HepG2 (cell line): ENCODE results near the gene HEY2. TPM values are rescaled to one million over a fixed set of nuclear protein-coding genes. Genes with fewer than 3 reads are reported as not detected.

ENCODE experiments used
- ASH2L ChIP-seq: fragments of 300-600, 200-600 bp; sonication (generic); IDR thresholded peaks from 2 replicates; pipeline ENCODE4 v1.7.0; 2017; ENCODE audit warnings: low read depth, mild to moderate bottlenecking, moderate library complexity, mixed read lengths, low read length; ENCODE audit not compliant: insufficient read length
- FOXC1 ChIP-seq: sonication (generic); formaldehyde crosslinking; IDR thresholded peaks from 2 replicates; pipeline ENCODE4 v1.8.0; 2022; ENCODE audit warnings: mild to moderate bottlenecking, missing genetic modification reagents, borderline replicate concordance
- GFI1 ChIP-seq: sonication (generic); formaldehyde crosslinking; IDR thresholded peaks from 2 replicates; pipeline ENCODE4 v1.5.0; 2020; ENCODE audit warnings: missing genetic modification reagents, mild to moderate bottlenecking, borderline replicate concordance
- HOXA9 ChIP-seq: sonication (generic); formaldehyde crosslinking; IDR thresholded peaks from 2 replicates; pipeline ENCODE4 v1.8.1; 2022; ENCODE audit warnings: missing genetic modification reagents, mild to moderate bottlenecking, moderate library complexity, borderline replicate concordance
- IRX3 ChIP-seq: sonication (generic); formaldehyde crosslinking; IDR thresholded peaks from 2 replicates; pipeline ENCODE4 v1.8.1; 2023; ENCODE audit warnings: mild to moderate bottlenecking, low read depth, missing genetic modification reagents, borderline replicate concordance
- KDM2A ChIP-seq: sonication (generic); formaldehyde crosslinking; IDR thresholded peaks from 2 replicates; pipeline ENCODE4 v1.4.0; 2020; ENCODE audit warnings: low read depth, missing genetic modification reagents, borderline replicate concordance
- NFYC ChIP-seq: IDR thresholded peaks from 2 replicates; pipeline ENCODE4 v1.6.1; 2016; ENCODE audit warnings: missing genetic modification reagents, missing compliant biosample characterization
- PHF21A ChIP-seq: sonication (generic); formaldehyde crosslinking; IDR thresholded peaks from 2 replicates; pipeline ENCODE4 v1.5.0; 2020; ENCODE audit warnings: mild to moderate bottlenecking, missing genetic modification reagents
- SIN3A ChIP-seq: IDR thresholded peaks from 2 replicates; pipeline ENCODE4 v1.6.1; 2011; ENCODE audit warnings: low read depth, mild to moderate bottlenecking, control low read depth, low read length, borderline replicate concordance
- SMAD3 ChIP-seq: sonication (generic); formaldehyde crosslinking; IDR thresholded peaks from 2 replicates; pipeline ENCODE4 v1.4.0; 2020; ENCODE audit warnings: missing genetic modification reagents
- ZNF121 ChIP-seq: sonication (generic); formaldehyde crosslinking; IDR thresholded peaks from 2 replicates; pipeline ENCODE4 v1.5.0; 2020; ENCODE audit warnings: mild to moderate bottlenecking, missing genetic modification reagents
- ZNF549 ChIP-seq: sonication (generic); formaldehyde crosslinking; IDR thresholded peaks from 2 replicates; pipeline ENCODE4 v1.5.0; 2020; ENCODE audit warnings: missing genetic modification reagents
- ZNF569 ChIP-seq: sonication (generic); formaldehyde crosslinking; IDR thresholded peaks from 2 replicates; pipeline ENCODE4 v1.5.0; 2020; ENCODE audit warnings: mild to moderate bottlenecking, missing genetic modification reagents, moderate library complexity, borderline replicate concordance
- ZNF775 ChIP-seq: sonication (generic); formaldehyde crosslinking; IDR thresholded peaks from 2 replicates; pipeline ENCODE4 v1.4.0; 2020; ENCODE audit warnings: missing genetic modification reagents, mild to moderate bottlenecking, moderate library complexity, borderline replicate concordance
- polyA plus RNA-seq, 8 experiments: library from polyadenylated mRNA; depleted of rRNA in 3 of 8; stranded (reverse) in 7 of 8; unstranded in 1 of 8; fragments of >200 nt; fragmentation: Illumina TruSeq in 4 of 8; extraction: Trizol in 4 of 8; gene quantifications; 2 replicates each; pipeline versions ENCODE4 v1.2.1 to v1.2.3, GENCODE V29; 2011 to 2016; ENCODE audit warnings: low read depth in 4 of 8, missing spikeins in 1 of 8, mixed read lengths in 1 of 8; ENCODE audit not compliant: insufficient read depth in 1 of 8
- total RNA-seq, 5 experiments: library from RNA; depleted of rRNA; stranded (reverse); fragments of >200 nt; fragmentation: Illumina TruSeq; extraction: Trizol; gene quantifications; 2 replicates each; pipeline ENCODE4 v1.2.3, GENCODE V29; 2016; ENCODE audit warnings: low read depth in 1 of 5
- TF ChIP-seq, protein P1 (sequence below): sonication (generic); formaldehyde crosslinking; IDR thresholded peaks from 2 replicates; pipeline ENCODE4 v1.5.1; 2020; ENCODE audit warnings: mild to moderate bottlenecking, missing genetic modification reagents
- TF ChIP-seq, protein P2 (sequence below): sonication (generic); formaldehyde crosslinking; IDR thresholded peaks from 2 replicates; pipeline ENCODE4 v1.4.0; 2020; ENCODE audit warnings: missing genetic modification reagents
- TF ChIP-seq, protein P3 (sequence below): sonication (generic); formaldehyde crosslinking; IDR thresholded peaks from 2 replicates; pipeline ENCODE4 v1.4.0; 2020; ENCODE audit warnings: mild to moderate bottlenecking, missing genetic modification reagents
- TF ChIP-seq, protein P4 (sequence below): sonication (generic); formaldehyde crosslinking; IDR thresholded peaks from 2 replicates; pipeline ENCODE4 v1.4.0; 2020; ENCODE audit warnings: missing genetic modification reagents, borderline replicate concordance

HEY2 gene
- total and polyA plus RNA-seq, 2 of the 13 experiments (the other 11 are each of a cell fraction or from before 2014, with no cell fraction given) = 0.04 TPM

DNA sequence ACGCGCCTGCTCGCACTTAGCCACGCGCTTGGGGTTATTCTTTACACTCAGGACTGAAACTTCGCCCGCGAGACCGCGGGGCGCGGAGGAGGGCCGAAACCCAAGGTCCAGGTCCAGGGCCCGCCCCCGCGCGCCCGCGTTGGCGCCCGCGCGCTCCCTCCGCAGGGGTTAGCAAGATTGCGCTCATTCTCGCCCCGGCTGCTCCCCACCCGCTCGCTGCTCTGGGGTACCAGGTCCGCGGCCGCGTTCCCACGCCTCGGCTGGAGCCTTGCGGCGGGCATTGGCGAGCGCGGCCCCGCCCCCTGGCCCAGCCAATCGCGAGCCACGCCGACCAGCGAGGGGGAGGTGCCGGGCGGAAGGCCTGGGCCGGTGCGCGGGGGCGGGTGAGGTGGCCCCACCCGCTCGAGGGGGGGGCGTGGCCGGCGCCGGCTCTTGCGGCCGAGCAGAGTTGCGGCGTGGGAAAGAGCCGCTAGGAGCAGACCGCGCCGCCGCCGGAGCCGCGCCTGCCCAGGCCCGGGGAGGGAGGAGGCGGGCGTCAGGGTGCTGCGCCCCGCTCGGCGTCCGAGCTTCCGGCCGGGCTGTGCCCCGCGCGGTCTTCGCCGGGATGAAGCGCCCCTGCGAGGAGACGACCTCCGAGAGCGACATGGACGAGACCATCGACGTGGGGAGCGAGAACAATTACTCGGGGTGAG is at the start of gene HEY2 (continued):
- TF ChIP-seq, protein P1, sequence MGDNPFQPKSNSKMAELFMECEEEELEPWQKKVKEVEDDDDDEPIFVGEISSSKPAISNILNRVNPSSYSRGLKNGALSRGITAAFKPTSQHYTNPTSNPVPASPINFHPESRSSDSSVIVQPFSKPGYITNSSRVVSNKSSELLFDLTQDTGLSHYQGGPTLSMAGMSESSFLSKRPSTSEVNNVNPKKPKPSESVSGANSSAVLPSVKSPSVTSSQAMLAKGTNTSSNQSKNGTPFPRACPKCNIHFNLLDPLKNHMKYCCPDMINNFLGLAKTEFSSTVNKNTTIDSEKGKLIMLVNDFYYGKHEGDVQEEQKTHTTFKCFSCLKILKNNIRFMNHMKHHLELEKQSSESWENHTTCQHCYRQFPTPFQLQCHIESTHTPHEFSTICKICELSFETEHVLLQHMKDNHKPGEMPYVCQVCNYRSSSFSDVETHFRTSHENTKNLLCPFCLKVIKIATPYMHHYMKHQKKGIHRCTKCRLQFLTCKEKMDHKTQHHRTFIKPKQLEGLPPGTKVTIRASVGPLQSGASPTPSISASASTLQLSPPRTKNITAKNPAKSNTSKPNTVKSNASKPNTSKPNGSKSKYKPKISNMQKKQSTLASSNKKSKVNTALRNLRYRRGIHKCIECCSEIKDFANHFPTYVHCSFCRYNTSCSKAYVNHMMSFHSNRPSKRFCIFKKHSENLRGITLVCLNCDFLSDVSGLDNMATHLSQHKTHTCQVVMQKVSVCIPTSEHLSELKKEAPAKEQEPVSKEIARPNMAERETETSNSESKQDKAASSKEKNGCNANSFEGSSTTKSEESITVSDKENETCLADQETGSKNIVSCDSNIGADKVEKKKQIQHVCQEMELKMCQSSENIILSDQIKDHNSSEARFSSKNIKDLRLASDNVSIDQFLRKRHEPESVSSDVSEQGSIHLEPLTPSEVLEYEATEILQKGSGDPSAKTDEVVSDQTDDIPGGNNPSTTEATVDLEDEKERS (CRISPR knock-in tag) = no peak
- TF ChIP-seq NFYC (CRISPR knock-in tag) (peak; percentile 79), IRX3 (CRISPR knock-in tag) (peak; percentile 38; the same call in 1 of the 2 replicates), ZNF549 (CRISPR knock-in tag) (no peak), SIN3A (peak; percentile 42; the same call in 1 of the 2 replicates), ZNF569 (CRISPR knock-in tag) (no peak), SMAD3 (0 out of 2 replicates have a peak, but pooled peaks have one; percentile 25), ZNF121 (no peak; the same call in 1 of the 2 replicates), HOXA9 (CRISPR knock-in tag) (no peak), GFI1 (CRISPR knock-in tag) (peak; percentile 32; the same call in 1 of the 2 replicates), KDM2A (CRISPR knock-in tag) (peak; percentile 30; the same call in 1 of the 2 replicates), FOXC1 (peak; percentile 47; the same call in 1 of the 2 replicates), ZNF775 (no peak), PHF21A (CRISPR knock-in tag) (peak; percentile 94), ASH2L (peak; percentile 66)
- TF ChIP-seq, protein P2, sequence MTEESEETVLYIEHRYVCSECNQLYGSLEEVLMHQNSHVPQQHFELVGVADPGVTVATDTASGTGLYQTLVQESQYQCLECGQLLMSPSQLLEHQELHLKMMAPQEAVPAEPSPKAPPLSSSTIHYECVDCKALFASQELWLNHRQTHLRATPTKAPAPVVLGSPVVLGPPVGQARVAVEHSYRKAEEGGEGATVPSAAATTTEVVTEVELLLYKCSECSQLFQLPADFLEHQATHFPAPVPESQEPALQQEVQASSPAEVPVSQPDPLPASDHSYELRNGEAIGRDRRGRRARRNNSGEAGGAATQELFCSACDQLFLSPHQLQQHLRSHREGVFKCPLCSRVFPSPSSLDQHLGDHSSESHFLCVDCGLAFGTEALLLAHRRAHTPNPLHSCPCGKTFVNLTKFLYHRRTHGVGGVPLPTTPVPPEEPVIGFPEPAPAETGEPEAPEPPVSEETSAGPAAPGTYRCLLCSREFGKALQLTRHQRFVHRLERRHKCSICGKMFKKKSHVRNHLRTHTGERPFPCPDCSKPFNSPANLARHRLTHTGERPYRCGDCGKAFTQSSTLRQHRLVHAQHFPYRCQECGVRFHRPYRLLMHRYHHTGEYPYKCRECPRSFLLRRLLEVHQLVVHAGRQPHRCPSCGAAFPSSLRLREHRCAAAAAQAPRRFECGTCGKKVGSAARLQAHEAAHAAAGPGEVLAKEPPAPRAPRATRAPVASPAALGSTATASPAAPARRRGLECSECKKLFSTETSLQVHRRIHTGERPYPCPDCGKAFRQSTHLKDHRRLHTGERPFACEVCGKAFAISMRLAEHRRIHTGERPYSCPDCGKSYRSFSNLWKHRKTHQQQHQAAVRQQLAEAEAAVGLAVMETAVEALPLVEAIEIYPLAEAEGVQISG = peak; percentile 74
- TF ChIP-seq, protein P3, sequence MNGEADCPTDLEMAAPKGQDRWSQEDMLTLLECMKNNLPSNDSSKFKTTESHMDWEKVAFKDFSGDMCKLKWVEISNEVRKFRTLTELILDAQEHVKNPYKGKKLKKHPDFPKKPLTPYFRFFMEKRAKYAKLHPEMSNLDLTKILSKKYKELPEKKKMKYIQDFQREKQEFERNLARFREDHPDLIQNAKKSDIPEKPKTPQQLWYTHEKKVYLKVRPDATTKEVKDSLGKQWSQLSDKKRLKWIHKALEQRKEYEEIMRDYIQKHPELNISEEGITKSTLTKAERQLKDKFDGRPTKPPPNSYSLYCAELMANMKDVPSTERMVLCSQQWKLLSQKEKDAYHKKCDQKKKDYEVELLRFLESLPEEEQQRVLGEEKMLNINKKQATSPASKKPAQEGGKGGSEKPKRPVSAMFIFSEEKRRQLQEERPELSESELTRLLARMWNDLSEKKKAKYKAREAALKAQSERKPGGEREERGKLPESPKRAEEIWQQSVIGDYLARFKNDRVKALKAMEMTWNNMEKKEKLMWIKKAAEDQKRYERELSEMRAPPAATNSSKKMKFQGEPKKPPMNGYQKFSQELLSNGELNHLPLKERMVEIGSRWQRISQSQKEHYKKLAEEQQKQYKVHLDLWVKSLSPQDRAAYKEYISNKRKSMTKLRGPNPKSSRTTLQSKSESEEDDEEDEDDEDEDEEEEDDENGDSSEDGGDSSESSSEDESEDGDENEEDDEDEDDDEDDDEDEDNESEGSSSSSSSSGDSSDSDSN (CRISPR knock-in tag) = peak; percentile 91
- TF ChIP-seq, protein P4, sequence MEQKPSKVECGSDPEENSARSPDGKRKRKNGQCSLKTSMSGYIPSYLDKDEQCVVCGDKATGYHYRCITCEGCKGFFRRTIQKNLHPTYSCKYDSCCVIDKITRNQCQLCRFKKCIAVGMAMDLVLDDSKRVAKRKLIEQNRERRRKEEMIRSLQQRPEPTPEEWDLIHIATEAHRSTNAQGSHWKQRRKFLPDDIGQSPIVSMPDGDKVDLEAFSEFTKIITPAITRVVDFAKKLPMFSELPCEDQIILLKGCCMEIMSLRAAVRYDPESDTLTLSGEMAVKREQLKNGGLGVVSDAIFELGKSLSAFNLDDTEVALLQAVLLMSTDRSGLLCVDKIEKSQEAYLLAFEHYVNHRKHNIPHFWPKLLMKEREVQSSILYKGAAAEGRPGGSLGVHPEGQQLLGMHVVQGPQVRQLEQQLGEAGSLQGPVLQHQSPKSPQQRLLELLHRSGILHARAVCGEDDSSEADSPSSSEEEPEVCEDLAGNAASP = 0 out of 2 replicates have a peak, but pooled peaks have one; percentile 35
